ENCODE measurements around the gene CLK3. TPM values are rescaled to one million over a fixed set of nuclear protein-coding genes. Genes with fewer than 3 reads are reported as not detected.

Gene CLK3
- total and polyA plus RNA-seq, 2 donors (not counting 3 experiments of a cell fraction or from before 2014, with no cell fraction given), result 75.5 to 121 TPM

GRCh38 chr15:74598126-74598842, 17.4 kb upstream of the CLK3 start:
- FAIRE-seq, result peak; percentile 96
- Histone ChIP-seq H3K9me1 (replicated peaks; ENCODE audit: control insufficient read depth, extremely low read depth, insufficient read depth, low read length) (no peaks in the 10 kb centered on the region), H3K9me3 (replicated peaks; ENCODE audit: control insufficient read depth, insufficient read depth, low read length) (no peaks in the 10 kb centered on the region), H3K4me2 (ENCODE audit: insufficient read depth, low read length) (peak overlapping the region; percentile 84), H3K27ac (ENCODE audit: insufficient read depth, low read depth, low read length) (peak overlapping the region; percentile 38), H3K27me3 (ENCODE audit: control insufficient read depth in 2 of 2, insufficient read depth in 2 of 2, low read length in 2 of 2) (no peaks in the 10 kb centered on the region), H3K4me3 (replicated peaks in 1 of 3; ENCODE audit: insufficient read depth in 1 of 3, low read depth in 1 of 3, low read length in 3 of 3) (peak overlapping the region; percentile 52 to 69 (median 56)), H3K79me2 (ENCODE audit: control insufficient read depth, insufficient read depth, low read length) (no peaks in the 10 kb centered on the region), H3K4me1 (ENCODE audit: control insufficient read depth, extremely low read depth, insufficient read depth, low read length) (peaks cover 12% of the 10 kb centered on the region), H2AFZ (ENCODE audit: low read depth, low read length) (peak overlapping the region; percentile 90), H3K9ac (replicated peaks; ENCODE audit: extremely low read depth, insufficient read depth, low read length) (peak overlapping the region; percentile 61), H4K20me1 (replicated peaks; ENCODE audit: control insufficient read depth, extremely low read depth, insufficient read depth, low read length) (no peaks in the 10 kb centered on the region), H3K36me3 (ENCODE audit: control insufficient read depth in 2 of 2, extremely low read depth in 1 of 2, insufficient read depth in 2 of 2, low read length in 2 of 2) (peaks cover 0 to 4% of the 10 kb centered on the region in 2 experiments)
- CTCF ChIA-PET, result interaction anchor here (0.8 to 1.8 kb wide), 8 partner anchors 8 to 53 kb away, joined by 3 to 9 read pairs (median 4); partner anchors contain the start of gene CLK3
- POLR2A ChIA-PET, result interaction anchor here (0.5 to 1.8 kb wide), 7 partner anchors 10 to 52 kb away, joined by 3 to 7 read pairs (median 3); partner anchors contain the start of gene CLK3
- peak; percentile 92 for DNase-seq (ENCODE audit: low read depth, low spot score)
- no peak for TF ChIP-seq JUN (IDR thresholded peaks at IDR 0.05; ENCODE audit: borderline replicate concordance, insufficient read depth, insufficient read length, low read depth)
- TF ChIP-seq, protein P1, sequence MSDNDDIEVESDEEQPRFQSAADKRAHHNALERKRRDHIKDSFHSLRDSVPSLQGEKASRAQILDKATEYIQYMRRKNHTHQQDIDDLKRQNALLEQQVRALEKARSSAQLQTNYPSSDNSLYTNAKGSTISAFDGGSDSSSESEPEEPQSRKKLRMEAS (IDR thresholded peaks at IDR 0.05; ENCODE audit: insufficient read depth, insufficient read length), result peak; percentile 95
- peak; percentile 83 for TF ChIP-seq POLR2A (IDR thresholded peaks at IDR 0.05; ENCODE audit: low read depth, low read length)
- intact Hi-C loops (cut with micrococcal nuclease), result loop anchor here (1.0 to 2.0 kb wide), 2 partner anchors 17 to 52 kb away; partner anchors contain the start of gene CLK3
- dilution Hi-C loops (cut with MboI; ENCODE audit: extremely low pct_ligation_motif_present, low sequenced_read_pairs), result no loop called here
- no TSS peak for BruUV-seq (replicated peaks)

GRCh38 chr15:74599156-74599555, 16.5 kb upstream of the CLK3 start:
- Histone ChIP-seq H2AFZ (ENCODE audit: low read depth, low read length) (no peak overlapping the region), H3K4me3 (replicated peaks in 1 of 3; ENCODE audit: insufficient read depth in 1 of 3, low read depth in 1 of 3, low read length in 3 of 3) (peak overlapping the region in 2 of 3 experiments; percentile 56 to 69), H4K20me1 (replicated peaks; ENCODE audit: control insufficient read depth, extremely low read depth, insufficient read depth, low read length) (no peaks in the 10 kb centered on the region), H3K9me1 (replicated peaks; ENCODE audit: control insufficient read depth, extremely low read depth, insufficient read depth, low read length) (no peaks in the 10 kb centered on the region), H3K79me2 (ENCODE audit: control insufficient read depth, insufficient read depth, low read length) (no peaks in the 10 kb centered on the region), H3K36me3 (ENCODE audit: control insufficient read depth in 2 of 2, extremely low read depth in 1 of 2, insufficient read depth in 2 of 2, low read length in 2 of 2) (peaks cover 0 to 2% of the 10 kb centered on the region in 2 experiments), H3K9me3 (replicated peaks; ENCODE audit: control insufficient read depth, insufficient read depth, low read length) (no peaks in the 10 kb centered on the region), H3K27ac (ENCODE audit: insufficient read depth, low read depth, low read length) (no peak overlapping the region), H3K4me2 (ENCODE audit: insufficient read depth, low read length) (peak overlapping the region; percentile 84), H3K9ac (replicated peaks; ENCODE audit: extremely low read depth, insufficient read depth, low read length) (peak overlapping the region; percentile 61), H3K27me3 (ENCODE audit: control insufficient read depth in 2 of 2, insufficient read depth in 2 of 2, low read length in 2 of 2) (no peaks in the 10 kb centered on the region), H3K4me1 (ENCODE audit: control insufficient read depth, extremely low read depth, insufficient read depth, low read length) (peaks cover 12% of the 10 kb centered on the region)
- FAIRE-seq (peak; percentile 58), DNase-seq (ENCODE audit: low read depth, low spot score) (no peak)
- ChIA-PET POLR2A (interaction anchor here (0.5 to 1.8 kb wide), 3 partner anchors 11 to 53 kb away, joined by 3 to 7 read pairs (median 3); no protein-coding TSS in a partner anchor), CTCF (interaction anchor here (0.8 to 1.8 kb wide), 3 partner anchors 9 to 16 kb away, joined by 3 to 9 read pairs (median 3); no protein-coding TSS in a partner anchor)
- intact Hi-C loops (cut with micrococcal nuclease), result loop anchor here (2.0 kb wide), 1 partner anchor 16 kb away; the partner anchor contains the start of gene CLK3
- dilution Hi-C loops (cut with MboI; ENCODE audit: extremely low pct_ligation_motif_present, low sequenced_read_pairs), result no loop called here
- TSS peak; percentile 15 for BruUV-seq (replicated peaks)
- TF ChIP-seq JUN (IDR thresholded peaks at IDR 0.05; ENCODE audit: borderline replicate concordance, insufficient read depth, insufficient read length, low read depth) (no peak), MYC (IDR thresholded peaks at IDR 0.05; ENCODE audit: low read depth, low read length) (no peak), EZH2 (IDR thresholded peaks at IDR 0.05; ENCODE audit: borderline replicate concordance, low read depth, low read length, severe bottlenecking) (no peak), POLR2A (IDR thresholded peaks at IDR 0.05; ENCODE audit: low read depth, low read length) (no peak), POLR2AphosphoS5 (IDR thresholded peaks at IDR 0.05; ENCODE audit: insufficient read depth, low read depth, low read length) (no peak), FOS (IDR thresholded peaks at IDR 0.05; ENCODE audit: borderline replicate concordance, insufficient read depth, low read length) (no peak), GATA2 (IDR thresholded peaks at IDR 0.05; ENCODE audit: insufficient read depth, insufficient read length, low read depth, low read length) (no peak)
- TF ChIP-seq, protein P2, sequence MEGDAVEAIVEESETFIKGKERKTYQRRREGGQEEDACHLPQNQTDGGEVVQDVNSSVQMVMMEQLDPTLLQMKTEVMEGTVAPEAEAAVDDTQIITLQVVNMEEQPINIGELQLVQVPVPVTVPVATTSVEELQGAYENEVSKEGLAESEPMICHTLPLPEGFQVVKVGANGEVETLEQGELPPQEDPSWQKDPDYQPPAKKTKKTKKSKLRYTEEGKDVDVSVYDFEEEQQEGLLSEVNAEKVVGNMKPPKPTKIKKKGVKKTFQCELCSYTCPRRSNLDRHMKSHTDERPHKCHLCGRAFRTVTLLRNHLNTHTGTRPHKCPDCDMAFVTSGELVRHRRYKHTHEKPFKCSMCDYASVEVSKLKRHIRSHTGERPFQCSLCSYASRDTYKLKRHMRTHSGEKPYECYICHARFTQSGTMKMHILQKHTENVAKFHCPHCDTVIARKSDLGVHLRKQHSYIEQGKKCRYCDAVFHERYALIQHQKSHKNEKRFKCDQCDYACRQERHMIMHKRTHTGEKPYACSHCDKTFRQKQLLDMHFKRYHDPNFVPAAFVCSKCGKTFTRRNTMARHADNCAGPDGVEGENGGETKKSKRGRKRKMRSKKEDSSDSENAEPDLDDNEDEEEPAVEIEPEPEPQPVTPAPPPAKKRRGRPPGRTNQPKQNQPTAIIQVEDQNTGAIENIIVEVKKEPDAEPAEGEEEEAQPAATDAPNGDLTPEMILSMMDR (IDR thresholded peaks at IDR 0.05; ENCODE audit: extremely low read depth in 1 of 2, insufficient read depth in 1 of 2, low read depth in 1 of 2, low read length in 2 of 2), result no peak
- TF ChIP-seq, protein P1 (IDR thresholded peaks at IDR 0.05; ENCODE audit: insufficient read depth, insufficient read length), result no peak

All from endothelial cell of umbilical vein (primary cell).